NCI-H1105 (cell line): ENCODE measurements around the gene LDB1.
A peak's percentile ranks its signal among the peaks of the same experiment; 100 is the strongest.

Experiments
- DNase-seq: peaks from one replicate; lab custom pipeline; 2025; lab: John Stamatoyannopoulos, UW

The LDB1 gene

GRCh38 chr10:102113261-102113955, 6.8 kb downstream of the LDB1 start:
- no peak for DNase-seq

- no peak for DNase-seq
Observed at GRCh38 chr10:102112210-102112817, 7.9 kb downstream of the LDB1 start.

- DNase-seq = no peak
Observed at GRCh38 chr10:102111276-102111675, 8.9 kb downstream of the LDB1 start.

GRCh38 chr10:102109166-102110116, 10.7 kb downstream of the LDB1 start:
- DNase-seq = no peak

- DNase-seq = no peak
Observed at GRCh38 chr10:102106998-102107397, 13.2 kb downstream of the LDB1 start.

- DNase-seq = no peak
Observed at GRCh38 chr10:102102421-102102820, 17.7 kb downstream of the LDB1 start.

GRCh38 chr10:102101152-102101551, 19.0 kb downstream of the LDB1 start:
- DNase-seq = no peak

GRCh38 chr10:102096449-102096848, 23.7 kb downstream of the LDB1 start:
- DNase-seq = no peak

GRCh38 chr10:102090772-102091171, 29.4 kb downstream of the LDB1 start:
- no peak for DNase-seq

- DNase-seq = no peak
Observed at GRCh38 chr10:102086196-102086595, 34.0 kb downstream of the LDB1 start.

GRCh38 chr10:102085336-102085735, 34.8 kb downstream of the LDB1 start:
- DNase-seq = no peak

GRCh38 chr10:102083541-102083940, 36.6 kb downstream of the LDB1 start:
- no peak for DNase-seq

GRCh38 chr10:102072673-102073527, 47.3 kb downstream of the LDB1 start:
- DNase-seq = peak; percentile 31

GRCh38 chr10:102069071-102069470, 51.1 kb downstream of the LDB1 start:
- no peak for DNase-seq

GRCh38 chr10:102068216-102068615, 52.0 kb downstream of the LDB1 start:
- no peak for DNase-seq

GRCh38 chr10:102067091-102067916, 52.9 kb downstream of the LDB1 start:
- no peak for DNase-seq

- no peak for DNase-seq
Observed at GRCh38 chr10:102066399-102067088, 53.6 kb downstream of the LDB1 start.

GRCh38 chr10:102065561-102066398, 54.4 kb downstream of the LDB1 start:
- DNase-seq = no peak

GRCh38 chr10:102064868-102065560, 55.2 kb downstream of the LDB1 start, which contains the start of gene HPS6:
Gene HPS6 (plus strand): TSS chr10:102065349. CDS start chr10:102065475, 126 bp downstream.
- DNase-seq = peak; percentile 60
